Measurements from ENCODE around the gene PTPN4.

DNA sequence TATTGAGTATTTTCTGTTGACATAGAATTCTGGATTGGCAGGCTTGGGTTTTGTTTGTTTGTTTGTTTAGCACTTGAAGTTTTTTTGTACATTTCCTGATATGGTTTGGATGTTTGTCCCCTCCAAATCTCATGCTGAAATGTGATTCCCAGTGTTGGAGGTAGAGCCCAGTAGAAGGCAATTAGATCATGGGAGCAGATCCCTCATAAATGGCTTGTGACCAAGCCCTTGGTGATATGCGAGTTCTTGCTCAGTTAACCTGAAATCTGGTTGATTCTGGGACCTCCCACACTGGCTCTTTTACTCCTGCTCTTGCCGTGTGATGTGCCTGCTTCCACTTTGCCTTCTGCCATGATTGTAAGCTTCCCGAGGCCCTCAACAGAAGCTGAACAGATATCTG, 98.0 kb downstream of the PTPN4 start:
- TF ChIP-seq EZH2 (IDR thresholded peaks at IDR 0.05; ENCODE audit: borderline replicate concordance, low read depth, low read length, severe bottlenecking) (no peak), GATA2 (IDR thresholded peaks at IDR 0.05; ENCODE audit: insufficient read depth, insufficient read length, low read depth, low read length) (no peak), MYC (IDR thresholded peaks at IDR 0.05; ENCODE audit: low read depth, low read length) (no peak), POLR2AphosphoS5 (IDR thresholded peaks at IDR 0.05; ENCODE audit: insufficient read depth, low read depth, low read length) (no peak), POLR2A (IDR thresholded peaks at IDR 0.05; ENCODE audit: low read depth, low read length) (no peak)
- TF ChIP-seq, protein P1, sequence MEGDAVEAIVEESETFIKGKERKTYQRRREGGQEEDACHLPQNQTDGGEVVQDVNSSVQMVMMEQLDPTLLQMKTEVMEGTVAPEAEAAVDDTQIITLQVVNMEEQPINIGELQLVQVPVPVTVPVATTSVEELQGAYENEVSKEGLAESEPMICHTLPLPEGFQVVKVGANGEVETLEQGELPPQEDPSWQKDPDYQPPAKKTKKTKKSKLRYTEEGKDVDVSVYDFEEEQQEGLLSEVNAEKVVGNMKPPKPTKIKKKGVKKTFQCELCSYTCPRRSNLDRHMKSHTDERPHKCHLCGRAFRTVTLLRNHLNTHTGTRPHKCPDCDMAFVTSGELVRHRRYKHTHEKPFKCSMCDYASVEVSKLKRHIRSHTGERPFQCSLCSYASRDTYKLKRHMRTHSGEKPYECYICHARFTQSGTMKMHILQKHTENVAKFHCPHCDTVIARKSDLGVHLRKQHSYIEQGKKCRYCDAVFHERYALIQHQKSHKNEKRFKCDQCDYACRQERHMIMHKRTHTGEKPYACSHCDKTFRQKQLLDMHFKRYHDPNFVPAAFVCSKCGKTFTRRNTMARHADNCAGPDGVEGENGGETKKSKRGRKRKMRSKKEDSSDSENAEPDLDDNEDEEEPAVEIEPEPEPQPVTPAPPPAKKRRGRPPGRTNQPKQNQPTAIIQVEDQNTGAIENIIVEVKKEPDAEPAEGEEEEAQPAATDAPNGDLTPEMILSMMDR (IDR thresholded peaks at IDR 0.05; ENCODE audit: extremely low read depth in 1 of 2, insufficient read depth in 1 of 2, low read depth in 1 of 2, low read length in 2 of 2): no peak
- TF ChIP-seq, protein P2, sequence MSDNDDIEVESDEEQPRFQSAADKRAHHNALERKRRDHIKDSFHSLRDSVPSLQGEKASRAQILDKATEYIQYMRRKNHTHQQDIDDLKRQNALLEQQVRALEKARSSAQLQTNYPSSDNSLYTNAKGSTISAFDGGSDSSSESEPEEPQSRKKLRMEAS (IDR thresholded peaks at IDR 0.05; ENCODE audit: insufficient read depth, insufficient read length): no peak
